SK-N-MC (cell line): ENCODE results near the gene AKT1.
A peak's percentile ranks its signal among the peaks of the same experiment; 100 is the strongest.

Source experiments
- EZH2 ChIP-seq: fragments of 200-600 bp; sonication (generic); IDR thresholded peaks from one replicate; pipeline ENCODE4 v1.6.1; 2017; ENCODE audit warnings: antibody characterized with exemption
- POLR2AphosphoS5 ChIP-seq: IDR thresholded peaks from 2 replicates; pipeline ENCODE4 v1.6.1; 2012; ENCODE audit warnings: mild to moderate bottlenecking, low read depth, low read length, borderline replicate concordance

GRCh38 chr14:104752735-104753527 lies 42.6 kb downstream of the AKT1 start, which contains the start of gene SIVA1:
- TF ChIP-seq EZH2 = no peak
- TF ChIP-seq POLR2AphosphoS5 = peak; percentile 91
